ENCODE results near the gene DYRK1B.

Gene DYRK1B

DNA sequence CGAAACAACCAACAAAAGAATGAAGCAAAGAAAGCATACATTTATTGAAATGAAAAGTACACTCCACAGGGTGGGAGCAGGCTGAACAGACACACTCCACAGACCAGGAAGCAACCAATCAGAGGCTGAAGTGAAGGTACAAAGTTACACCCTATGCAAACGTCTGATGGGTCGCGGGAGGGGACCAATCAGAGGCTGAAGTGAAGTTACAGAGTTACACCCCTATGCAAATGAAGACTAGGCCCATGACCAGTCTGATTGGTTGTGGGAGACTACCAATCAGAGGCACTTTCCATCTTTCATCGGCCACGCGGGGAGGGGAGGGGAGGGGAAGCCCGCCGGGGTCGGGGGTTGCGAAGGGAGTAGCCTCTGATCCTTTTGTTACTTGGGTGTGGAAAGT lies 24.6 kb upstream of the DYRK1B start:
- DNase-seq (ENCODE audit: low read depth), result peak; percentile 42

DNA sequence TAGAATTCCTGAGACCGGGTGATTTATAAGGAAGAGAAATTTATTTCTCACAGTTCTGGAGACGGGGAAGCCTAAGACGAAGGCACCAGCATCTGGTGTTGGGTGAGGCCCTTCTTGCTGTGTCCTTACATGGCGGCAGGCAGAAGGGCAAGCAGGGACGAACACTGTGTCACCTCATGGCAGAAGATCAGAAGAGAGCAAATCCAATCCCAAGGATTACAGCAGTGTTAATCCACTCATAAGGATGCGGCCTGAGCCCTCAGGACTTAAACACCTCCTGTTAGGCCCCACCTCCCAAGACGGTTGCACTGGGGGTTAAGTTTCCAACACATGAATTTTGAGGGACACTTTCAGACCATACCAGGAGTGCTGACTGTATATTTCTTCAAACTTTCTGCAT lies 18.9 kb upstream of the DYRK1B start:
- no peak for DNase-seq (ENCODE audit: low read depth)

DNA sequence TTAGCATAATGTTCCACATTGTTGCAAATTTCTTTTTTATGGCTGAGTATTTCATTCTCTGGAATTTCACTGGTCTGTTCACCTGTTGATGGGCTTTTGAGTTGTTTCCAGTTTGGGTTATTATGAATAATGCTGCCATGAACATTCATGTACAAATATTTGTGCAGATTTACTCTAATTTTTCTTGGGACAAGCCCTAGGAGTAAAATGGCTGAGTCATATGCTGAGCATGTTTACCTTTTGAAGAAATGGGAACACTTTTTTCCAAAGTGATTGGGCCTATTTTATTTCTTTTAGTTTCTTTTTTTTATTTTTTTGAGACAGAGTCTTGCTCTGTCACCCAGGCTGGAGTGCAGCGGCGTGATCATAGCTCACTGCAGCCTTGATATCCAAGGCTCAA lies 16.9 kb upstream of the DYRK1B start:
- no peak for DNase-seq (ENCODE audit: low read depth)

DNA sequence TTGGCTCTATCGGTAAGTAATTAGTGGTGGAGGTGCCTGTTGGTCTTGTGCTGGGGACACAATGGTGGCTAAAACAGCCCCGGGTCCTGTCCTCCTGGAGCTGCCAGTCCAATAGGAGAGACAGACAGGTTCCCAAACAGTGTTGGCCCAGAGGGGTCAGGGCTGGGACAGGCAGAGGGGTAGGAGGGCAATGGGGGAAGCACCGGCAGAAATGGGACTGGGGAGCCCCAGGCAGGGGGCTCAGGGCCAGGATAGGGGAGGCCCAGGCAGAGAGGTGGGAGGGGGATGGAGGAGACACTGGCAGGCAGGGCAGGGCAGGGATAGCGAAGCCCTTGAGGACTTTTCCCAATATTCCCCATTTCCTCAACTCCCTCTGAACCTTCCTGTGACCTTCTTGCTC lies 14.4 kb upstream of the DYRK1B start:
- DNase-seq (ENCODE audit: low read depth), result no peak

DNA sequence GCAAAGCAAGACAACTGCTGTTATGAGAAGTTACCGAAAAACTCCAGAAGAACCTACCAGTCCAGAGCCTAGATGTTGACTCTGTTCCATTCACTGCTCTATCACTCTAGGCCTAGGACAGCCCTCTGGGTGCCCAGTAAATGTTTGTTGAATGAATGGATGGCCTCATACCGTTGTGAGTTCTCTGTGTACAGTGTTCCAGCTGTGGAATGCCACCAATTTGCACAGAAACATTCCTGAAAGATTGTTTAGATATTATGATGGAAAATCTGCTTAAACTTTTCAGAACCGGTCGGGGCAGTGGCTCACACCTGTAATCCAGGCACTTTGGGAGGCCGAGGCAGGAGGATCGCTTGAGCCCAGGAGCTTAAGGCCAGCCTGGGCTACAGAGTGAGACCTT lies 13.6 kb upstream of the DYRK1B start:
- DNase-seq (ENCODE audit: low read depth), result no peak

DNA sequence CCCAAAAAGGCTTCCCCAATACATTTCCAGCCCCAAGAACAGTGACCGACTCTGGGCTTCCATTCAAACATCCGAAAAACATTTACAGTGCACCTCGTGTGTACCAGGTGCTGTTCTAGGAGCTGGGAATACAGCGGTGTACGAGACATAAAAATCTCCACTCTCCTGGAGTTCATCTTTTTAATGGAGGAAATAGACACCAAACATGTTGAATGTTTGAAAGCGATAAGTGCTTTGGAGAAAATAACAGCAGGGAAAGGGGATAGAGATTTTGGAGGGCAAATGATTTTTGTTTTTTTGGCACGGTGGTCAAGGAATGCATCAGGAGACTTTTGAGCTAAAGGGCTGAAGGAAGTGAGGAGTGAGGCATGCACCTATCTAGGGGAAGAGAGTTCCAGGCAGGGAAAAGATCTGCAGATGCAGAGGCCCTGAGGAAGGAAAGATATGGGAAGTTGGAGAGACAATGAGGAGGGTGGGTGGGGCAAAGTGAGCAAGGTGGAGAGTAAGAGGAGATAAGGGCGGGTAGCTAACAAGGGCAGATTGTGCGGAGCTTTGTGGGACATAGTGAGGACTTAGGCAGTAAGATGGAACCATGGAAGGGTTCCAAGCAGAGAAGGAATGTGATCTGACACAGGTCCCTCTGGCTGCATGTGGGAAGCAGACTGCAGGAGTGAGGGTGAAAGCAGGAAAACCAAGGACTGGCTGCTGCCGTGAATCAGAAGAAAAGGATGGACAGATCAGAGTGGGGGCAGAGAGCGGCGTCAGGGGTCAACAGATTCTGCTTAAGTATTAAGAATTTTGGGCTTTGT lies 12.9 kb upstream of the DYRK1B start:
- DNase-seq (ENCODE audit: low read depth), result no peak

DNA sequence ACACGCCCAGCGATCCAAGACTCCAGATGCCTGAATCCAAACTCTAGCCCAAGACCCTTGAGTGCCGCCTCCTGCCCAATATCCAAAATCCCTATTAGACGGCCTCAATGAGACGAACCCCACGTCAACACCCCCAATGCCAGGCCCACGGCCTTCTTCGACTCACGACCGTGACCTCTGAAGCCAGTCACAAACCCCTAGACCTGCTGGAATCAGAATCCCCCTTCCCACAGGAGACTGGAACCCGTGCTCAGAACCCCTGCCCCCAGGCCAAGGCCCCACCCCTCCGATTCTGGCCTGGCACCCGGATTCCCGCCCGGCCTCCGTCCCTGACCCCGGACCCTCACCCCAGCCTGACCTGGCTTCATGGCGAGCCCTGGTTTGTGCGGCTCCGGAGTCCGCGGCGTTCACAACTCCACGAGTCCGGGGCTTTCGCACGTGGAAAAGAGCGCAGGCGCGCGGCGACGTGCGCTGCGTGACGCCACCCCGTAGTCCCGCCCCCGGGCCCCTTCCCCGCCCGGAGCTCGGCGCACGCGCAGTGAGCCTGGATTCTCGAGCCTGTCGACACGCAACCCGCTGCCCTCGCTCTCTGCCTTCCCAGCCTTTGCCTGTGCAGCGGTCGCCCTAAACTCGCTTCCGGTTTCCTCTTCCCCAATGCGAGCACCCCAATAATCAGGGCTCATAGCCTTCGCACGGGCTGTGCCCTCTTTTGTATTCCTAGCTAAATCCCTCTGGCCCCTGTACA lies 12.1 kb upstream of the DYRK1B start, which contains the start of gene FBL:
Gene FBL (minus strand): TSS at position 447 of the 745 bp plus-strand sequence. CDS start 79 bp downstream, at position 368.
- DNase-seq (ENCODE audit: low read depth), result peak; percentile 93

DNA sequence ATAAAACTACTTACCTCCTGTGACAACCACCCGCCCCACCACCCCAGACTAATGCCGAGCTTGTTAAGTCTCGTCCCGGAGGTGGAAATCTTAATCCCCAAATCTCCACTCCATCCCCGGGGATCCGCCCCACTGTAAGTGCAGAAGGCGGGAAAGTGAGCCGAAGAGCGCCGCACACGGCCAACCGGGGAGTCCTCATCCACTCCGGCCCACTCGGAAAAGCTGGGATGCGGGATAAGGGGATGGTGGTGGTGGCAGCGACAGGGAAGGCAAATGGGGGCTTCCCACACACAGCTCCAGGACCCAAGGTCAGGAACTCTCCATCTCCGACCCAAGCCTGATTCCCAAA lies 11.6 kb upstream of the DYRK1B start:
- peak; percentile 54 for DNase-seq (ENCODE audit: low read depth)

DNA sequence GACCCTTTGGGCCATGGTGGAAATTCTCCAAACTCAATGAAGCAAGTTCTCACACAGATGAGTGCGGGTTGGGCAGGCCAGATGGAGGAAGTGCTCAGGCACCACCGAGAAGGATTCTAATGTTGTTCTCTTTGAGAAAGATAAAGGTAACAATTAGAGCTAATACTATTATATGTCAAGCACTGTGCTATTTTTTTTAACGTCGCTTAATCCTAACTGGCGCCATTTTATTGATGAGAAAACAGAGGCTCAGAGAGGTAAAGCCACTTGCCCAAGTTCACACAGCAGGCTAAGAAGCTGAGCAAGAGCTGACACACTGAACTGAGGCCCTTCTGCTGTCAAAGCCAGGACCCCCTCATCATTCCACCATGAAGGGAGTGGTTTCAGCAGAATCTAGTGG lies 11.2 kb upstream of the DYRK1B start:
- peak; percentile 10 for DNase-seq (ENCODE audit: low read depth)

DNA sequence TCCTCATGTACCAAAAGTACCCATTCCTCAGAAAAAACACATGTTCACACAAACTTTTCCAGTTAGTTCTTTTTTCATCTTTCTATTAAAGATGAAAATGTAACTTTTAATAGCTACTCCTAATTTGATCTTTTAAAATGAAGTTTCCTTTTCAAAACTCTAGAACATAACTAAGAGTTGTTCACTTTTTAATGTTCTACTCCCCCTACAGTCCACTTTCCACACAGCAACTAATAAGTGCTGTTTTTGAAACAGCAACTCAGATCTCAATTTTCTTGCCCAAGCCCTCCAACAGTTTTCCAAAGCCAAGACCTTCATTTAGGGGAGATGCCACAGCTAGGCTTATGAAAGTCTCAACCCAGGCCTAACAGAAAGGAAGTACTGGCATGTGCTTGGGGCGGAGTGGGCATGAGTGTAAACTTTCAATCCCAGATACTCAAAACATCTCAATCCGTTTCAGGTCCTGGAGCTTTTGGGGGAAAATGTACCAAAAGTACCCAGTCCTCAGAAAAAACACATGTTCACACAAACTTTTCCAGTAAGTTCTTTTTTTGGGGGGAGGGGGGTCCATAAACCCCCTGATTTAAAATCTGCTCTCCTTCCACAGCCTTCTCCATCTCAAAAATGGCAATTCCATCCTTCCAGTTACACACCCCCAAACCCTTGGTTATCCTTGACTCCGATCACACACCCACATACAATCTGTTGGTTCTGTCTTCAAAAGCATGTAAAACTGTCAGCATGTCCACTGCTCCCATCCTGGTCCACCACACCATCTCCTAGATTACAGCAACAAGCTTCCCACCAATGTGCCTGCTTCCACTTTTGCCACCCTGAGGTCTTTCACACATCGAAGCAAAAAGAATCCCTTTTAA lies 10.2 kb upstream of the DYRK1B start:
- DNase-seq (ENCODE audit: low read depth), result peak; percentile 68

DNA sequence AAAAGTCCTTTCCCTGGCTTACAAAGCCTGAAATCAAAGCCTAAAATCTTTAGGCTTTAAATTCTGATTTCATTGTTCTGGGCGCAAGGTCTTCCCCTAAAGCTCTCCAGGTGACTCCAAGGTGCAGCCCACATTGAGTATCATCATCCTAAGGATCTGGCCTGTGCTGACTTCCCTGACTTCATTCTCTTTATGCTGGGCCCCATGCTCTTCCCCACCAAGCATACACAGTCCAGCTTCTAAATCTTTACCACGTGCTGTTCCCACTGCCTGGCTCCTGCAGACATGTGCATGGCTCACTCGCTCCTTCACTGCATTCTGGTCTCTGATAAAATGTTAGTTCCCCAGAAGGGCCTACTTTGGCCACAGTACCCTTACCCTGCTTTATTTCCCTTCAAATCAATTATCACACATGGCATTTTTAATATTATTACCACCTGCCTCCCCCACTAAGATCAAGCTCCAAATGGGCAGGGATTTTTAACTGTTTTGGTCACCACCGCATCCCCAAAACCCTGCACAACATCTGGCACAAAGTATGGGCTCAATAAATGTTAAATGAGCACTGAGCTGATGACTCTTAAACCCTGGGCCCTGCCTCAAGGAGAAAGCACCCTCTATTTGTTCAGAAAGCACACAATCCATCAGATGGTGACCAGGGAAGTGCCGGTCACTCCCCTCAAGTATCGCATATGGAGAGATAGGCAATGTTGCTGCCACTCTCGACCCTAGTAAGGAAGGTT lies 8.9 kb upstream of the DYRK1B start:
- DNase-seq (ENCODE audit: low read depth), result no peak

DNA sequence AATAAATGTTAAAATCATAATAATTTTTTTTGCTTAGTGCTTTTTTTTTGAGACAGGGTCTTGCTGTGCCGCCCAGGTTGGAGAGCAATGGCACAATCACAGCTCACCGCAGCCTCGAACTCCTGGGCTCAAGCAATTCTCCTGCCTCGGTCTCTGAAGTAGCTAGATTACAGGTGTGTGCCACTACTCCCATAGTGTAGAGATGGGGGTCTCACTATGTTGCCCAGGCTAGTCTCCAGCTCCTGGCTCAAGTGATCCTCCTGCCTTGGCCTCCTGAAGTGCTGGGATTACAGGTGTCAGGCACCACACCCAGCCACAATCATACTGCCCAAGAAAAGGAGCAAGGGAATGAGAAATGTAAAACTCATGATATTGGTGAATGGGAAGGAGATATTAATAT lies 7.1 kb upstream of the DYRK1B start:
- no peak for DNase-seq (ENCODE audit: low read depth)

DNA sequence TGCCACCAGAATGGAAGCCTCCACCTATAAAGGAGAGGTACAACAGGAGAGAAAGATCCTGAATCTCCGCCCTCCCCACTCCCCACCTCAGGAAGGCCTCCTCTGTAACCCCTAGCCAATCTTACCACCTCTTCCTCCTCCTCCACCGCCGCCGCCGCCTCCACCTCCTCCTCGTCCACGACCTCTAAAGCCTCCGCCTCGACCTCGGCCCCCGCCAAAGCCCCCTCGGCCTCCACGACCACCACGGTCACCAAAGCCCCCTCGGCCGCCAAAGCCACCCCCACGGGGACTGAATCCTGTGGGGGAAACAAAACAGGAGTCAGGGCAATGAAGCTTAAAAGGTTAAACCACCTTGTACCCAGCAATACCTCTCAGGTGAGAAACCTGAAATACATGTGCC lies 6.5 kb upstream of the DYRK1B start:
- DNase-seq (ENCODE audit: low read depth), result no peak

DNA sequence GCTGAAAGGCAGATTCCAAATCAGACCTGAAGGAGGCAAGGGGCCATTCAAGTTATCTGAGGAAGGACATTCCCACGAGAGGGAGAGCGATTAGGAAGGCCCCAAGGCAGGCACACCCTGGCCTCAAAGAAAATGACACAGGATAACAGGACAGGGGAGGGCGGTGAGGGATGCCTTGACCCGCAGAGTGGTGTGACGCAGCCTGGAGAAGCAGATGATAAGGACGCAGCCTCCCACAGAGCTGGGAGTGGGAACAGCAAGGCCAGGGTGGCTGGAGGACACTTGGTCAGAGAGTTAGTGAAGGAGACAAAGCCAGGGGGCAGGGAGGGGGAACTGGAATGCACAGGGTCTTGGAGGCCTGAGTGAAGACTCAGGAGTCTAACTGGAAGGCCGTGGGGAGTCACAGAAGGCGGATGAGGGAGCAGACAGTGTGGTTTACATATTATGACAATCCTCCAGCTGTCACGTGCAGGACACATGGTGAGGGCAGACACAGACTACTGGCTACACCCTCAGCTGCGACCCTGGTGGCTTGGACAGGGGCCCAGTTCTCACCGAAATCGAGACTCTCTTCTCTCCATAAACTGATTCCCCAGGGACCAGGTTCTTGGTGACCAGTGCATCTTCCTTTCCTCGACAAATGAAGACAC lies 5.8 kb upstream of the DYRK1B start:
- no peak for DNase-seq (ENCODE audit: low read depth)

DNA sequence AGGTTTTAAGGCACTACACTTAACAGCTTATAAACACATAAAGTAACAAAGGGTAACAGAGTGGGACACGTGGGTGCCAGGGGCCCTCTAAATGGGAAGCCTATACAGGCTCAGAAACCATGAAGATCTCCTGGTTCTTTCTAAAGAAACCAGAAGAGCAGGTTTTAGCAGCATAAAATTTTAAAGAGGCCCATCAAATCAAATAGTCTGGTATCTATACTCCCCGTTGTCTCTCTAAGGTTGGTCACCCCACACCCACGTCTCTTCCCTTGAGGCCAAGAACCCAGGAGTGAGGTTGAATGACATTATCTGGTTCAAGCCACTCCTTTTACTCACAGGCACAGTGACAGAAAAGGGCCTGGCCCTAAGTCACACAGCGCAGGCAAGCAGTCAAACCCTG lies 4.6 kb upstream of the DYRK1B start:
- DNase-seq (ENCODE audit: low read depth), result no peak

DNA sequence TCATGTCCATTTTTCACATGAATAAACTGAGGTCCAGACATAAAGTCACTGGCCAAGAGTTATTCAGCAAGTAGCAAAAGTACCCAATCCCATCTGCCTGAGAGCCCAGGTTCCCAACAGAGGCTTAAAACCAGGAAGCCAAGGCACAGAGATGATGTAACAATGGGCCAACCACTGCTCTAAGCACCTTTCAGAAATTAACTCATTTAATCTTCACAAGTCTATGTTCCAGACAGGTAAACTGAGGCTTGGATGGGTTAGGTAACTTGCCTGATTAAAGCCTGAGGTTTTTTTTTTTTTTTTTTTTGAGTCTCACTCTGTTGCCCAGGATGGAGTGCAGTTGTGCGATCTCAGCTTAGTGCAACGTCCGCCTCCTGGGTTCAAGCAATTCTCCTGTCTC lies 4.0 kb upstream of the DYRK1B start:
- no peak for DNase-seq (ENCODE audit: low read depth)

DNA sequence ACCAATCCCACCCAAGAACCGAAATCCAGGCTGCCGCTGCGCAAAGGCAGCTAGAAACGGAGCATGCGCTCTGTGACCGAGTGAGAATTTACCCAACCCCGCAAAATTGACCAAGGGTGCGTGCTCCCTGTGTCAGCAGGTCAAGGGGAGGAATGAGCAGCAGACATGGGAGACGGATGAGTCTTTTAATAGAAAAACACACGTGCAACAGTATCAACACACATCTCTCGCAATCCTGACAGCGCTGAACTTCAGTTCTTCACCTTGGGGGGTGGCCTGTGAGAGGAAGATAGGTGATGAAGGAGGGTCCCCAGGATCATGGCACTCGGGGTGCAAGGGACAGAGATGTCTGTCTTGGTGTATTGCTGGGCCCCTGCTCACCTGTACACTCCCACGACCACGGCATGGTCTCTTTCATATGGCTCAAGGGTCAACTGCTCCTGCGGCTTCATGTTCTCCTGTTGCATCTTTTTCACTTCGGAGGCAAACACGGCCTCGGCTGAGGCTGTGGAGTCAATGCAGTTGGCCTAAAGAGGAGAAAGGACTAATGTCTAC lies 402 bp upstream of the DYRK1B start:
- no peak for DNase-seq (ENCODE audit: low read depth)

DNA sequence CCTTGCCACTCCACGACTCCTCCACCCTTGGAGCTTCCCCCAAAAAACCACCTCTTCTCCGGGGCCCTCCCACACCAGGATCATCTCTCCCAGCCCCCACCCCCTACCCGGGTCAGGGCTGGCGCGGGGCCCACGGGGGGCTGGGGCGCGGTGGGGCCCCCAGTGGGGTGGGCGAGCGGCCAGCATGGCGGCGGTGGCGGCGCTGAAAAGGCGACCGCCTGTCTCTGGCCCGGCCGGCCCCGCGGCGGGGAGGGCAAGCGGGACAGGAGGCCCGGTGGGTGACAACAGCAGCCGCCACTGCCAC lies 850 bp downstream of the DYRK1B start:
- DNase-seq (ENCODE audit: low read depth), result no peak

DNA sequence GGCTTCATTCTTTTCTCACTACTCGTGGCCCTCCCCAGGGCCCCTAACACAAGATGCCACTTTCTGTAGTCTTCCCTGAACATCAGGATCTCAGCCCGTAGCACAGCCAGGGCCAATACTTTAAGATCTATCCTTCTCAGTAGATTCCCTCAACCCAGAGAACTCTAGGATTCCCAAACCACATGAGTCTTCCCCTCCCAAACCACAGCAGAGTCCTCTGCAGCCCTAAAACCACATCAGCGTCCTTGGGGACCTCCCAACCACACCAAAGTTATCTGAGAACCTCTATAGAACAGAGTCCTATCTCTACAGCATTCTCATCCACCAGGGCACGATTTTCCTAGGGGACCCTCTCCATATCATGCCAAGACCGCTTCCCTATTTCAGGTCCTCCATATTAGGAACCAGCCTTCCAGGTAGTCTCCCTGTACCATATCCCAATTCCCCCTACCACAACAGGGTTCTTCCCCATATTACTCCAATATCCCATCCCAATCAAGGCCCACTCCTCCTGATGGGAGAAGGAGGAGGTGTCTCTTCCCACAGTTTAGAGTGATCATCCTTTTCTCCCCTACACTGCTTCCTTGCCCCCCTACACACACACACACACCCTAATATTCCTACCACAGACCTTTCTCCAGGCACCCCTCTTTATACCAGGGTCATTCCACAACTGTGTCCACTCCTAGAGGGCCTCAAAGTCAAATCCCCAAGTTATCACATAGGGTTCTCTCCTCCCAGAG lies 1.4 kb downstream of the DYRK1B start:
- no peak for DNase-seq (ENCODE audit: low read depth)

DNA sequence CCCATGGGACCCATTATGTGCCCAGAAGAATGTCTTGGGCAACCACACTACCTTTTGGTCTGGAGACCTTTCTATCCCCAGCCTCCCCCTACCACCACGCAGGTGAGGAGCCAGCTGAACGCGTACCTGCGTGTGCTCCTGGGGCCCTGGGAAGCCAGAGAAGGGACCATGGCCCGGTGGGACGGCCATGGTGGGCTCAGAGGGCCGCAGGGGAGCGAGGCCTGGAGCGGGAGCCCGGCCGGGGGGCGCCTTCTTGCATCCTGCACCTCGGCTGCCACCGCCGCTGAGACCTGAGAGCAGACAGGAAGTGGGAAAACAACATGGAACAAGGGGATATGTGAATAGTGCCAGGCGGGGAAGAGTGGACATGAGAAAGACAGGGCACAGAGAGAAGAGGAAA lies 2.3 kb downstream of the DYRK1B start:
- DNase-seq (ENCODE audit: low read depth), result no peak

DNA sequence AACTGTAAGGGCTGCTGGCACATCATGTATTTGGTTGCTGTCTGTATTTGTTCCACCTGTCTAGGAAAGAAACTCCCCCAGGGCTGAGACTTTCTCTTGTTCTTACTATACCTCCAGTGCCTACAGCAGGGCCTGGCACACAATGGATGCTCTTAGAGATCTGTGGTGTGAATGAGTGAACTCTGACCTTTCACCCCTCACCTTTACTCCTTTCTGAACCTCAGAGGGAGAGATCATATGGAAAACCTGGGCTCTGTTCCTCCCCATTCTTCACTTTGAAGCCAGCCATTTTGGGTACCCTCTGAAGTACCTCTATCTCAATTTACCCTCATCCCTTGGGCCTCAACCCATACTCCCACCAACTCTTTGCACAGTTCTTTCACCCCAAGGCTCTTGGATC lies 3.1 kb downstream of the DYRK1B start:
- DNase-seq (ENCODE audit: low read depth), result no peak

All from ELR (cell line).